Glutamatergic neuron (in vitro differentiated cells): Measurements from ENCODE around the gene SYP. TPM values are rescaled to one million over a fixed set of nuclear protein-coding genes. Genes with fewer than 3 reads are reported as not detected.
A peak's percentile ranks its signal among the peaks of the same experiment; 100 is the strongest.

Experiments used
- DNase-seq: peaks from one replicate; pipeline ENCODE4 v3.0.0; 2022
- H3K27ac Mint-ChIP-seq: one replicate; pipeline ENCODE4 v1.8.0; 2020; ENCODE audit warnings: mild to moderate bottlenecking, mixed read lengths, inconsistent platforms; ENCODE audit not compliant: unreplicated experiment
- H3K27me3 Mint-ChIP-seq: one replicate; pipeline ENCODE4 v1.8.0; 2020; ENCODE audit warnings: mild to moderate bottlenecking, moderate library complexity, mixed read lengths, inconsistent platforms; ENCODE audit not compliant: unreplicated experiment
- H3K36me3 Mint-ChIP-seq: one replicate; pipeline ENCODE4 v1.8.0; 2020; ENCODE audit warnings: mild to moderate bottlenecking, mixed read lengths, inconsistent platforms; ENCODE audit not compliant: unreplicated experiment
- H3K4me1 Mint-ChIP-seq: one replicate; pipeline ENCODE4 v1.8.0; 2020; ENCODE audit warnings: mild to moderate bottlenecking, low read depth, mixed read lengths, inconsistent platforms; ENCODE audit not compliant: unreplicated experiment
- H3K4me3 Mint-ChIP-seq: one replicate; pipeline ENCODE4 v1.8.0; 2020; ENCODE audit warnings: mild to moderate bottlenecking, mixed read lengths, inconsistent platforms; ENCODE audit not compliant: unreplicated experiment
- H3K9me3 Mint-ChIP-seq: one replicate; pipeline ENCODE4 v1.8.0; 2020; ENCODE audit warnings: mild to moderate bottlenecking, moderate library complexity, mixed read lengths, inconsistent platforms; ENCODE audit not compliant: unreplicated experiment
- CTCF ChIP-seq: fragments of 200-600 bp; sonication (generic); IDR thresholded peaks from one replicate; pipeline ENCODE4 v1.5.0; 2021; ENCODE audit not compliant: partially characterized antibody, unreplicated experiment
- total RNA-seq: library from RNA; stranded (reverse); fragmentation: NEBNext Ultra II Directional; extraction: Animal tissue kit (Norgen Biotek cat#: 25700); gene quantifications from one replicate; pipeline ENCODE4 v1.2.1, GENCODE V29; 2021; ENCODE audit not compliant: unreplicated experiment

SYP gene
- total RNA-seq, 1 donor from 2014 or later: 291 TPM

GRCh38 chrX:49166914-49167739 lies 32.9 kb downstream of the SYP start:
- Mint-ChIP-seq H3K4me3 (peak overlapping the region; percentile 77), H3K36me3 (no peaks in the 10 kb centered on the region), H3K9me3 (peaks cover 2% of the 10 kb centered on the region), H3K27ac (peak overlapping the region; percentile 52), H3K27me3 (peaks cover 6% of the 10 kb centered on the region), H3K4me1 (peaks cover 5% of the 10 kb centered on the region)
- no peak for TF ChIP-seq CTCF
- DNase-seq: no peak

- H3K4me1 Mint-ChIP-seq: peaks cover 5% of the 10 kb centered on the region
- H3K36me3 Mint-ChIP-seq: no peaks in the 10 kb centered on the region
- no peak for TF ChIP-seq CTCF
- peak overlapping the region; percentile 52 for H3K27ac Mint-ChIP-seq
- H3K9me3 Mint-ChIP-seq: peaks cover 2% of the 10 kb centered on the region
- H3K4me3 Mint-ChIP-seq: peak overlapping the region; percentile 77
- DNase-seq: peak; percentile 71
- peaks cover 6% of the 10 kb centered on the region for H3K27me3 Mint-ChIP-seq
Measured at GRCh38 chrX:49165901-49166881, 33.8 kb downstream of the SYP start.

- Mint-ChIP-seq H3K27me3 (peaks cover 6% of the 10 kb centered on the region), H3K9me3 (no peaks in the 10 kb centered on the region), H3K4me3 (peak overlapping the region; percentile 83), H3K27ac (no peak overlapping the region), H3K4me1 (peaks cover 5% of the 10 kb centered on the region), H3K36me3 (no peaks in the 10 kb centered on the region)
- no peak for TF ChIP-seq CTCF
- DNase-seq: no peak
Measured at GRCh38 chrX:49164589-49165360, 35.2 kb downstream of the SYP start.

- H3K9me3 Mint-ChIP-seq: no peaks in the 10 kb centered on the region
- peak; percentile 84 for TF ChIP-seq CTCF
- peak; percentile 82 for DNase-seq
- H3K36me3 Mint-ChIP-seq: no peaks in the 10 kb centered on the region
- peak overlapping the region; percentile 83 for H3K4me3 Mint-ChIP-seq
- peaks cover 5% of the 10 kb centered on the region for H3K4me1 Mint-ChIP-seq
- H3K27me3 Mint-ChIP-seq: peaks cover 9% of the 10 kb centered on the region
- H3K27ac Mint-ChIP-seq: peak overlapping the region; percentile 92
Measured at GRCh38 chrX:49163555-49164419, 36.2 kb downstream of the SYP start.
